Gastroesophageal sphincter (tissue), 3 donors: ENCODE results near the gene MVK.

Experiments
- CTCF ChIP-seq, 4 experiments: fragments of 200-600 bp in 2 of 4; fragments of 450-650 bp in 2 of 4; sonication (generic) in 1 of 4; IDR thresholded peaks; one replicate each; pipeline ENCODE4 v1.5.1; 2017 to 2019; ENCODE audit warnings: antibody characterized with exemption in 4 of 4, mild to moderate bottlenecking in 2 of 4, moderate library complexity in 2 of 4
- POLR2A ChIP-seq, 2 donors: fragments of 450-650 bp; IDR thresholded peaks; one replicate each; pipeline ENCODE4 v1.6.1; 2017; ENCODE audit warnings: antibody characterized with exemption in 2 of 2, mild to moderate bottlenecking in 2 of 2, moderate library complexity in 1 of 2

GRCh38 chr12:109638735-109639134 is 65.1 kb downstream of the MVK start:
- TF ChIP-seq POLR2A (IDR thresholded peaks at IDR 0.05) (no peak), CTCF (IDR thresholded peaks at IDR 0.05) (no peak)
